Activated T-cell treated with anti-CD3 and anti-CD28 coated beads, Interleukin-2, amount 50 U/mL, for 48 hours (primary cell): ENCODE measurements around the gene GRID1.
A peak's percentile ranks its signal among the peaks of the same experiment; 100 is the strongest.

Source experiments
- DNase-seq, 2 experiments: peaks; one replicate each; pipeline ENCODE4 v3.0.0-alpha.2; 2020

GRID1 gene

DNA sequence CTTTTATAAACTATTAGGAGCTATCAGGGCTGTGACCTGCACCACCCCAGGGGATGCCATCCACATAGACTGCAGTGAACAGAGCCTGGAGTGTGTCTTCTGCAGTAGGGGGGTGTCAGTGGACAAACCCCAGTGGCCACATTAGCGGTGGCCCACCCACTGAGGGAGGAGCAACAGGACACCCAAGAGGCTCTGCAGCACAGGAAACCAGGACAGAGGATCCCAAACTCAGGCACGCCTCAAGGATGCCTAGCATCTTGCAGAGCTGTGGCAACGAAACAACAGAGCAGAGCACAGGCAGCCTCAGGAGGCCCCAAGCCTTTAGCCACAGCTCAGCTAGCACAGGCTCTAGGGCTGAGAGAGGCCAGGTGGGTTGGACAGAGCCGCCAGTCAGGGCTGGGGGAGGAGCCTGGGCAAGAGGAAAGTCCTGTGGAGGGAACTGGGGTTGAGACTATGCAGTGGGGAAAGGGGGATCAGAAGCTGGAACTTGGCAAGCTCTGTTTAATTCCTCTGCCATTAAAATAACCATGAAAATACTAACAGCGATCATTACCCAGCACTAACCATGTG lies 53.8 kb downstream of the GRID1 start:
- DNase-seq, result no peak

DNA sequence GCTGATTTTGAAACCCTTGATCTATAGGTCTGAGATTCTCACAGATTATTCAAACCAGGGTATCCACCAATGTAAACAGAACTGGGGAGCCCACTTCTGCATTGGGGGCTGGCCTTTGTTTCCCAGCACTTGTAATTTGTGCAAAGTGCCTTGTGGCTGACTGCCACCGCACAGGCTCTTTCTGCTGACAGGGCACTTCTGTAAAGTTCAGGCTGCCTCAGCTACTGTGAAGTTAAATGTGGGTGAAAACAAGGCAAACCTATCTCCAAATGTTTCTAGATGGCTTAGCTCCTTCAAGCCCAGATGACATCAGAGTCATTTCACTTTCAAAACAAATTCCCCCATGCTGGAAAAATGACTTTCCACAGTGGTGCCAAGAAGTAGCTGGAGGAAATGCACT lies 54.7 kb downstream of the GRID1 start:
- no peak for DNase-seq

DNA sequence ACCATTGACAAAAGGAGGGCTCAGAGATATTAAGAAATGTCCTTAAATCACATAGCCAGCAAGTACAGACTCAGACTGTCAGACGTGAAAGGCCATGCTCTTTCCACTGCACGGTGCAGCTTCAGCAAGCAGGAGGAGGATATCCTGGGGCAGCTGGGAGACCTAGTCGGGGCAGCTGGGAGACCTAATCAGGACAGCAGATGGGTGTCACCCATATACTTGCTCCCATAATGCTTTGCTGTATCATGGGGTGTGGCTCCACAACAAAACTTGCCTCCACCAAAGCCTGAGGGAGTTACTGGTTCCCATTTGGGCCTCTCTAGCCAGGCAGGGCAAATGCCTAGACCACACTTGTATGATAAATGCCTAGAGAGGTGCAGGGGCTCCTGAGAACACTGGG lies 55.4 kb downstream of the GRID1 start:
- DNase-seq, result no peak

DNA sequence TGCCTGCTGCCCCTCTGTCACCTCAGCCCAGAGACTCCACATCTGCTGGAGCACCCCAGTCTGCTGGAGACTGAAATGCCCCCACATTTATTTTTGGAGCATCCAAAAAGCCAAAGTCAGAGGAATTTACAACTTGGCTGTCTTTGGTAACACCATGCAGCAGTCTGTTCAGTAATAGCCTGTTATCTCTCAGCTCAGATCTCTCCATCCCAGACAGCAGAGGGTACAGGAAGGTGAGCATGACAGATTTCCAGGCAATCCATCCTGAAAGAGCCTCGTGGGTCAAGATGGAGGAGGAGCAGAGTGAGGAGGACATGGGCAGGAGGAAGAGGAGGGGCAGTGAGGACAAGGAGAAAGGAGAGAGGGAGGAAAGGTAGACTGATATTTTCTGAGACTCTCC lies 55.9 kb downstream of the GRID1 start:
- no peak for DNase-seq

DNA sequence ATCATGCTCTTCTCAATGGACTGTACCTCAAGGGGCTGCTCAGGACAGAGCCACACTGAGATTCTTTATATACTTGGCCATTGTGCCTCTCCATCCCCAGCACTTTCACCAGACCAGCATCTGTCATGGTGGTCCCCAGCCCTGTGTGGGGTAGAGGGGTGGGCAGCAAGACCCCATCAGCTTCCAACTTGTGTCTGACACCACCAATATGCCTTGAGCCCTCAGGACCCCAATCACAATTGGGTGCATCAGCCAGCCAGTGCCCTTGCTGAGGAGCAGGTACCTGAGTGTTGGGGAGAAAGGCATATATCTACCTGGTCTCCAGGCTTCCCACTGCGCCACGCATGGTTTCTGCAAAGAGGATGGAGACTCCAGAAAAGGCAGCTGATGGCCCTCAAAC lies 56.3 kb downstream of the GRID1 start:
- DNase-seq, result no peak

DNA sequence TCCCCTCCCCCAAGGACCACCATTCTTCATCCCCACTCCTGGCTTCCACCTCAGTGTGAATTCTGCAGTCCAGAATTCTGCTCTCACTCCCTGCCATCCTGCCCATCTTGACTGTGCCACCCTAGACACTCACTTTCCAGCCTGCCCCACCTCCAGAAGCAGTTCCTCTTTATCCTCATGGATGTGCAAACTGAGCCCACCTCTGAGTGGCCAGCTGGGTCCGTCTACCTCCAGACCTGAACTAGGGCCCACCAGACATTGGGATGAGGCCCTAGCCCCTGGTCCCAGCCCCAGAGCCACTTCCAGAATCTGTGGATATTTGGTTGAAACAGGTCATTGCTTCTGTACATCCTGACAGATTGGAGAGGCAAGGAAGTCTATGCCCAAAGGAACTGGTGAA lies 58.5 kb downstream of the GRID1 start:
- DNase-seq, result no peak

DNA sequence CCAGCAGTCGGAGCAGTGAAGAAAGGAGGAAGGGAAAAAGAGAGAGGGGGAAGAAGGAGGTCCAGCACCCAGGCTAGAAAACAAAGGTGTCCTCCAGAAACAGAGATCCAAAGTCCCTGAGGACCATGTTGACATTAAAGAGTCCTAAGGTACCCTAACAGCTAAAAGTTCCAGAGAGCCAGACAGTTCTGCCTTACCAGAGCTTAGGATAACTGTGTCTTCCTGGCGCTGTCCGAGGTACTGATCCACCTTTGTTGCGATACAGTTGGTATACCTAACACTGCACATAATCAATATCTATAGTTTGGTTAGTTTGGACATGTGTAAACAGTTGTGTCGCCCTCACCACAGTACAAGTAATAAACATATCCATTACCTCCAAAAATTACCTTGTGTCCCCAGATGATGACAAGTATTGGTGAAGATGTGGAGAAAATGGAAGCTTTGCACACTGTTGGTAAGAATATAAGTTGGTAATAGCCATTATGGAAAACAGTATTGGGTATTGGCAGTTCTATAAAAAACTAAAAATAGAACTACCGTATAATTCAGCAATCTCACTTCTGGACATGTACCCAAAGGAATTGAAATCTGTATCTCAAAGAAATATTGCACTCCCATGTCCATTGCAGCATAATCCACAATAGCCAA lies 59.8 kb downstream of the GRID1 start:
- peak; percentile 27 to 38 for DNase-seq

DNA sequence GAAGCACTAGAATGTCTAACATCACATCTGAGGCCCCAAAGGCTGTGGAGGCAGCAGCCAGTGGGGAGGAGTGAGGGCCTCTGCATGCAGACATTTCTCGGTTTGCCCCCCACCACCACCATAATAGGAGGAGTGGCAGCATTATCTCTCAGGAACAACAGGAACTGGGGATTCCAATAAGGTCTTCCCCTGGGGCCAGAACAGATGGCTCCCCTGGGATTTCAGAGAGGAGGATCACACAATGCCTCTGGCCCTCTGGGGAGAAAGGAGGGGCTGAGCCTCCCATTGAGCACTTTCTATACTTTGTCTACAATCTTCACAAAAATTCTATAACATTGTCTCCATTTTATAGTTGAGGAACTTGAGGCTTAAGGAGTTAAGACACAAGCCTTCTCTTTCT lies 61.1 kb downstream of the GRID1 start:
- DNase-seq, result no peak

DNA sequence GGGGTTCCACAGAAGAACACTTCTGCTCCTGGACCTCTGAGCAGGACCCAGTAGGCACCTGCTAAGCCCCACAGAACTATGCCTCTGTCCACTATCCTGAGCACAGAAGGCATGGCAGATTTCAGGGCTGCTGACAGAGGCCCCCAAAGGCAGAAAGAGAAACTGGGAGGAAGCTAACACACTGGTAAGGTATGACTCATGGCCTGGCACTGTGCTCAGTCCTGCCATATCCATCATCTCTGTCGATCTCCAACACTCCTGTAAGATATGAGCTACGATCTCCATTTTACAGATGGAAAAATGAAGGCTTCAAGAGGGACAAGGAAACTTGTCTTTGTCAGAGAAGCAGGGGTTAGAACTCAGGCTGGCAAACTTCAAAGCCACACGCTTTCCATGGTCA lies 62.2 kb downstream of the GRID1 start:
- DNase-seq, result no peak

DNA sequence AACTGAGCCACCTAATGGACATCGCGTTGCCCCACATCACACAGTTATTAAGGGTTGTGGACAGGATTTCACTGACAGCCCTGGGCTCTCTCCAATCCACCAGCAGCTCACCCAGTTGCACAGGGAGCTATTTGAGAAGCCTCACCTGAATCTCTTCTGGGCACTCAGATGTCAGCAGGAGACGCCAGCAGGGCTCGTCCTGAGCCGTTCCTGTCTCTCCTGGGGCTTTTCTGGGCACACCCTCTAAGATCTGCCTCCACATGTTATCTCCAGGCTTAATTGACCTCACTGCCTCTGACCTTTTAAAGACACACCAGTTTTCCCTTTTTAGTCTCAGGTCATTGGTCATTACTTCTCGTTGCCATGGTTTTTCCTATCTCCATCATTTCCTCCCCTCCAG lies 63.0 kb downstream of the GRID1 start:
- DNase-seq, result no peak

DNA sequence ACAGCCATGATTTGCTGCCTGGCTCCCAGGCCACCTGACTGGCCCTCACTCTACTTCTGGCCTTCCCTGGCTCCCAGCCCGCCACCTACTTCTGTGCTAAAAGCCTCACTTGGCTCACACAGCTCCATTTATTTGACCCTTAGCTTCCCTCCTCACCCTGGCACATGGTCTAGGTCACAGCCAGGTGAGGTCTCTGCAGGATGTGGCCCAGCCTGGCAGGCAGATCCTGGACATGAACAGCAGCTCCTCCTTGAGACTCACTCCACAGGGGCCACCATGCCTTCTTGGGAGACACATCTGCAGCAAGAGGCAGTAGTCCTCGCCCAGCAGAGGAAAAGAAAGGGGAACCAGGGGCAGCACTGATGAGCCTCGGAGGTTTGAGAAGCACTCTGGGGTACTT lies 64.6 kb downstream of the GRID1 start:
- DNase-seq, result no peak

DNA sequence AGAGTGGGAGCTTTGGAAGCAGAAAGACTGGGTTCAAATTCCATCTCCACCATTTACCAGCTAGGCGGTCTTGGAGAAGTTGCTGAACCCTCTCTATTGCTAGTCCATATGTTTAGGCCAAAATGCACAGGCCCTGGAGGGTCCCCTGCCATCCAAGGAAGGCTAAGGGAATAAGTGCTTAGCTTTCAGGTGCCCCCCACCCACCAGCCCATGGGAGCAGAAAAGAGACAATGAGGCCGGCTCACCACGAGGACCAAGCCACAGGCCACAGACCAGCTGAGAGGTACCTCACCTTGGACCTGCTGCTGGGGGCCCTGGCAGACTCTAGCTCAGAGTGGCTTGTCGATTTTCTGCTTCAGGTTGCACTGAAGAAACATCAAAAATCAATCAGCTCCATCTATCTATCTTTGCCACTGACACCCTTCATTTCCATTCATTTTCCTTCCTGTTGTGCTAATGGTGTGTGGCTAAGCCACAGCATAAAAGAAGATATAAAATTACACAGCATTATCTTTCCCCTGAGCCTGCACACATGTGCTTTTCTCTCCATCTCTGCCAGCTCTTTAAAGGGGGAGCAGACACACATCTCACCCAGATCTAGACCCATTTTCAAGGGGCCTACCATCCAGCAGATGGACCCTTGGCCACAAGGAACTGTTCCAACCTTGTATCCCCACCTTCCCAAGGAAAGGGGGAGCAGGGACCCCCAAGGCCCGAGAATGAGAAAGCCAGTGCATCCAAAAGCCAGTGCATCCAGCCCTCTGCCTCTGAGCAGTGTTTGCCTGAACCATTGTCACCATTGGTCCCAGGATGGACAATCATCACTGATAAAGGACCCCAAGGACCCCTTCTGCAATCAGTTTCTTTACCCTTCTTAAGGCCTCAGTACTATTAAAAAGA lies 65.4 kb downstream of the GRID1 start:
- no peak for DNase-seq

DNA sequence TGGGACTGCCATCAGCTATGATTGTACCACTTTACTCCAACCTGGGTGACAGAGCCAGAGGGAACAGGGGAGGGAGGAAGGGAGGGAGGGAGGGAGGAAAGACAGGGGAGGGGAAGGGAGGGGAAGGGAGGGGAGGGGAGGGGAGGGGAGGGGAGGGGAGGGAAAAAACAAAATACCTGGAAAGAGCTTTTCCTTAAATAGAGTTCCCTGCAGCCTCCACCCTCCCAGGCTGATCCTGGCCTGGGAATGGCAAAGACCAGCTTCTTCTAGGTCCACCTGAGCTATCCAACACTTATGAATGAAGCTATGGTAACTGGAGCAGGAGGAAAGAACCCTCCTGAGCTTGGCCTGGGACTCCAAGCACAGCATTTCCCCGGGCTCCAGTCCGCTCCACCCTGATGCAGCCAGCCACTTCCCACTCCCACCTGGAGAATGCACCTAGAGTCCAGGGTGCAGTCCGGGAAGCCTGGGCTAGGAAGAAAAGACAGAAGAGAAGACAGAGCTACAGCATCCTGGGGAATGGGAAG lies 66.1 kb downstream of the GRID1 start:
- DNase-seq, result no peak

DNA sequence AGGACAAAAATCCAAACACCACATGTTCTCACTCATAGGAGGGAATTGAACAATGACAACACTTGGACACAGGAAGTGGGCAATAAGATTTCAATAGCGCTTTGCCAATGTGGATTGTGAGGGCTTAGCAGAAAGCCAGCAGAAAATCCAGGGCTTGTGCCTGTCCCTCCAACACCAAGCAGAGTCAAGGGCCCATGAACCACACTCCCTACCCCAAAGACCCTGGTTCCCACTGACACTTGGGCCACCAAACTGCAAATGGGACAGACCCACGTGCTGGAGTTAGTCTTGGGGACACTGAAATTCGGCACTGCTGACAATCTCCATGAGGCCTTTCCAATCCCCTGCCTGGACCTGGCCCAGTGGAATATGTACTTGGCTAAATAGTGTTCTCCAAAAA lies 67.0 kb downstream of the GRID1 start:
- no peak for DNase-seq

DNA sequence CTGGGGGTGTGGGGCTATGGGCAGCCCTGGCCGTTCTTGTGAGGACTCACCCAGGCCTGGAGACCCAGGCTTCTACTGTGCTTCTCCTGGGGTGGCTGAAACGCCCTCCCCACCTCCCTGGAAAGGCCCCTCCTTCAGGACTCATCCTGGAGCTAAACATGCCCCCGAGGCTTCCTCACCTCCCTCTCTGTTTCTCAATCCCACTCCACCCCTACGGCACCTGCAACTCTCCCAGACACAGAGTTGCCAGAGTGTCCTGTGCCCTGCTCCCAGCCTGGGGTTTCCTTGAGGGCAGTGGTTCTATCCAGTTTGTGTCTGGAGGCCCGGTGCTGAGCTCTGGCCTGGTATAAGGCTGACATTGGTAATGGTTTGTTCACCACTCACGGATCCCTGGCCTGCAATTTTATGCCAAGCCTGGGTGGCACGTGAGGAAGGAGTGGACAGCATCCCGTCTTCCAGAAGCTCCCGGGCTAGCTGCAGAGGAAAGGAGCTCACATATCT lies 68.0 kb downstream of the GRID1 start:
- DNase-seq, result no peak

DNA sequence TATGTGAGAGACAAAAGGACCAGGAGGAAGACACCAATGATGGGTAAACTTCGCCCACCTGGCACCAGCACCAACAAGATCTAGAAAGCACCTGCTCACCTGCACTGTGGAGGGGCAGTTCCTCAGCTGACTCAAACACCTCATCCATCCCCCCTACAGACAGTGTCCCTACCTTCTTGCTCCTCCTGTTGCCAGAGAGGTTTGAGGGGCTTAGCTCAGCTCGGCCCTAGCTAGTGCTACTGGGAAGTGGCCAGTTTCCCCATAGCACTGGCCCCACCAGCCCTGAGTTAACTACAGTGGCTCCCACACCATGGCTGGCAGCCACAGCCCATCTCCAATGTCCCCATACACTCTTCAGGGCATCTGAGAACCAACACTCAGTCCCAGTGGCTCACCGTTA lies 70.8 kb downstream of the GRID1 start:
- DNase-seq, result no peak

DNA sequence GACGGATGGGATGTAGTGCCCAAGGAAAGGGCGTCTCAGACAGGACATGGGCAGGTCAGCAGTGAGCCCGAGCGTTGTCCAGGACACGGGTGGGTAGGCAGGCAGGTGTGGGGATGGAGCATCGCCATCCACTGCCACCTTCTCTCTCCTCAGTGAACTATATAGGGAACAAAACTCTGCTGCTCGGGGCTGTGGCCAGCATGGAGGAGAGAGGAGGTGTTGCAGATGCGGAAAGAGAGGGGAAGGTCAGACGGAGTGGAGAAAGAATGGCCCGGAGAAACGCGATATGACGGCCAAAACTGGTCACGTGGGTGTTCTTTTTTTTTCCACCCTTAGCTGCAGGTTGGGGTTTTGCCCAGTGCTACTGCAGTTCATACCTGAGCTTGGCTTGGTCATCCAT lies 71.2 kb downstream of the GRID1 start:
- DNase-seq, result no peak

DNA sequence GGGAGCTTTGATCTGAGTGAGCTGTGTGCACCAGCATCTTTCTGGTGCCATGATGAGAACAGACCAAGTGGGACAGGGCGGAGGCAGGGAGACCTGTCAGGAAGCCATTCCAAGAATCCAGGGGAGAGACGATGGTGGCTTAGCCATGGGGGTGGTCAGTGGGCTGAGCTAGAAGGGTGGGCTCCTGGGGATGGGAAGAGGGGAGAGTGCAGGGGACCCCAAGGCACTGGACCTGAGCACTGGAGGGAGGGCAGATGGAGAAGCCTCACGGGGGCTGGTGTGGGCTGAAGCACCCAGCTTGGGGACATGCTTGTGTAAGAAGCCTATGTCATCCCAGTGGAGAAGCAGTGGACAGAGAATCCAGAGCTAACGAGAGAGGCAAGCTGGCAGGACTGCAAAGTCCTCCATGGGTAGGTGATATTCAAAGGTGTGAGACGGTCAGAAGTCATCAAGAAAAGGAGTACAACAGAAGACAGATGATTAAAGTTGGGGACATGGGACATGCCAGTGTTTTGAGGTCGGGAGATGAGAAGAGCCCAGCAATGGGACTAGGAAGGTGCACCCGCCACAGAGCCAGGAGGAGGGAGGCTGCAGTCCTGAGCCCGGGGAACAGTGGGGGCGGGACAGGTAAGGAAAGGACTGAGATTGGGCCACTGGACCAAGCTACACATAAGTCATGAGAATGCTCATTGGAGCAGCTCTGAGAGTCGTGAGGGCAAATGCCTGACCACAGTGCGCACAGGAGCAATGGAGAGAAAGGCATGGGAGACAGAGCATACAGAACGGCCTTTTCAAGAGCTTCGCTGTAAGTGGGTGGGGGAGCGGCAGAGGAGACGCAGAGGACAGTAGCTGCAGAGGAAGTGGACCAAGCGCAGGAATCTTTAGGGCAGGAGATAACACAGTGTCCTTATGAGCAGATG lies 72.0 kb downstream of the GRID1 start:
- peak in 1 of 2 experiments; percentile 4 for DNase-seq

DNA sequence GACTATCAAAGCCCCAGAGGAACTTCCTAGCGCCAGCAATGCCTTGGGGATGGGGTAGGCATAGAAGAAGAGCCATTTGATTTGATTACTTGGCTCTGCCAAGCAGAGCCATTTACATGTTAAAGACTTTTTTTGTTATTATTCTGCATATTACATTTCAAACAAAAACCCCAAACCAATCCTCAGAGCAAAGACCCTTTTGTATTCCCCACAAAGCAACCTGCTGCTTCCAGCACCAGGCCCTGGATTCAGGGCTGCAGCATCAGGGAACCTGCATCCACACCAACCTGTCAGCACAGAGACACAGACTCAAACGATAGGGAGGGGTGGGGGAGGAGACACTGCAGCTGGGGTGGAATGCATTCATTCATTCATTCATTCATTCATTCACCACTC lies 73.2 kb downstream of the GRID1 start:
- DNase-seq, result peak in 1 of 2 experiments; percentile 3

DNA sequence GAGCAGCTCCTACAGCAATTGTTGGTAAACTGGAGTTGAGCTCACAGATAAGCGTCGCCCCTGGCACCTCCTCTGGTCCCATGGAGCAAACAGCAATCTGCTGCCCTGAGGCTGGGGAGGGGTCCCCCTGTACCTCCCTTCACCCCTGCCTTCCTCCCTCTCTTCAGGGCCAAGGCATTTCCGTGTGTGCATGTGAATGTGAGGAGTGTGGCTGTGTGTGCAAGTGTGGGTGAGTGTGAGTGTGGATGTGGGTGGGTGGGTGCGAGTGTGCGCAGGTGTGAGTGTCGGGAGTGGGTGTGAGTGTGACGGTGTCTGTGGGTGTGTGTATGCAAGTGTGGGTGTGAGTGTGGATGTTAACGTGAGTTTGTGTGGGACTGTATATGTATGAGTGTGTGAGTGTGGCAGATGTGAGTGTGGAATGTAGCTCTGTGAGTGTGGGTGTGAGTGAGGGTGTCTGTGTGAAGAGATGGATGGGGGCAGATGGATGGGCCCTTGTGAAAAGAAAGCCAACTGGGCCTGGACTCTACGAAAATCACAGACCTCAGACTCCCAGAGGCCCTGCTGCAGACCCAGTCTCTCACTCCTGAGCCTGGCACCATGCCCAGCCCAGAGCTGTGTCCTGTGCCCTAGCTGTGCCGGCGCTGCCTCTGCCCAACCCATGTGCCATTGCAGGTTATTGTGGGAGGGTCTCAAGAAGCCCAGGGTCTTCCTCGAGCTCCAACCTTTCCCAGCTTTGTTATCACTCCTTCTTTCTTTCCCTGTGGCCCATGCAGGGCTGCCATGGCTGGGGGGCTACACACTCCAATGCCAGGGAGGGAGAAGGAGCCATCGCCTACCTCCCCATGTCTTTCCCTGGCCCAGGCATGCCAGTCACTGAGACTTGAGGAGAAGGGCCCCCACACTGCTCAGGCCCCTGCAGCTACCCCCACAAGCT lies 73.9 kb downstream of the GRID1 start:
- DNase-seq, result peak in 1 of 2 experiments; percentile 4

DNA sequence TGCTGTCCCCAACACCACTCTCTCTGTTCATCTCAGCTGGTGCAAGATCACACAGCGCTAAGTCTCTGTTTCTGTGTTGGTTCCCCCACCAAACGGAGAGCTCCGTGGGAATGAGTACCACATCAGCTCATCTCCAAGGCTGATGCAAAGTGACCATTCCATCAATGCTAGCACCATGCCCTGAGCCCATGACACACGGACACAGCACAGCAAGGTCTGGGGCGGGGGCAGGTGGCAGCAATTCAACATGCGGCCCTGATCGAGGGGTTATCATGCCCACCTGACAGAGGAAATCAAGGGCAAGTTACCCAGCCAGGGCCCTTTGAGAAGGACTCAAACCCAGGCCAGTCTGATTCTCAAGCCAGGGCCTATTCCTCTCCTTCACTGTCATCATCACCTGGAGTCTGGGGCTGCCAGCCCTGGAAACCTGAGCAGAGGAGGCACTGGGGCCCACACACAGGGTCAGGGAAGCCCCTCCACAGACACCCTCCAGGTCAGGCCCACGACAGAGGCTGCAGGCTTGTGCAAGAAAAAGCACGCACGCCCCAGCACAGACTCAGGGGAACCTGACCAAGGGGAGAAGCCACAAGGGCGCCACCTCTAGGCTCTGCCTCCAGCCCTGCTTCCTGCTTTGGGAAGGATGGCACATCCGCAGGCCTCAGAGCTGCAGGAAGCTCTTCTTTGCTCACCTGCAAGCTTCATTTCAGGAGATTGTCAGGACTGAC lies 74.8 kb downstream of the GRID1 start:
- peak in 1 of 2 experiments; percentile 10 for DNase-seq
